GM23338 (cell line): ENCODE results near the gene SNAPC2.

ENCODE experiments used
- EZH2 ChIP-seq: fragments of 200-600 bp; sonication (generic); IDR thresholded peaks from one replicate; pipeline ENCODE4 v1.8.0; 2017; ENCODE audit warnings: antibody characterized with exemption, mild to moderate bottlenecking, low read depth; ENCODE audit not compliant: unreplicated experiment
- EZH2phosphoT487 ChIP-seq: fragments of 200-600 bp; sonication (generic); IDR thresholded peaks from one replicate; pipeline ENCODE4 v1.8.1; 2018; ENCODE audit warnings: antibody characterized with exemption; ENCODE audit not compliant: unreplicated experiment
- JUNB ChIP-seq: IDR thresholded peaks from one replicate; pipeline ENCODE4 v1.6.1; 2016; ENCODE audit warnings: antibody characterized with exemption; ENCODE audit not compliant: unreplicated experiment
- NANOG ChIP-seq: IDR thresholded peaks from 2 replicates; pipeline ENCODE4 v1.6.1; 2016; ENCODE audit warnings: antibody characterized with exemption, borderline replicate concordance
- POLR2AphosphoS5 ChIP-seq: IDR thresholded peaks from 2 replicates; pipeline ENCODE4 v1.6.1; 2016; ENCODE audit warnings: antibody characterized with exemption, low read depth
- STAT1 ChIP-seq: IDR thresholded peaks from one replicate; pipeline ENCODE4 v1.6.1; 2016; ENCODE audit warnings: antibody characterized with exemption; ENCODE audit not compliant: unreplicated experiment
- TF ChIP-seq, protein P1 (sequence below), 2 experiments: fragments of 200-600 bp in 1 of 2; sonication (generic) in 1 of 2; conservative IDR thresholded peaks; 2 replicates each; pipeline versions ENCODE4 v1.5.1 to v1.6.1; 2016 to 2017; ENCODE audit warnings: antibody characterized with exemption in 2 of 2, low read depth in 2 of 2, mild to moderate bottlenecking in 2 of 2, moderate library complexity in 1 of 2
- TF ChIP-seq, protein P2 (sequence below): IDR thresholded peaks from one replicate; pipeline ENCODE4 v1.6.1; 2018; ENCODE audit warnings: antibody characterized with exemption; ENCODE audit not compliant: unreplicated experiment

DNA sequence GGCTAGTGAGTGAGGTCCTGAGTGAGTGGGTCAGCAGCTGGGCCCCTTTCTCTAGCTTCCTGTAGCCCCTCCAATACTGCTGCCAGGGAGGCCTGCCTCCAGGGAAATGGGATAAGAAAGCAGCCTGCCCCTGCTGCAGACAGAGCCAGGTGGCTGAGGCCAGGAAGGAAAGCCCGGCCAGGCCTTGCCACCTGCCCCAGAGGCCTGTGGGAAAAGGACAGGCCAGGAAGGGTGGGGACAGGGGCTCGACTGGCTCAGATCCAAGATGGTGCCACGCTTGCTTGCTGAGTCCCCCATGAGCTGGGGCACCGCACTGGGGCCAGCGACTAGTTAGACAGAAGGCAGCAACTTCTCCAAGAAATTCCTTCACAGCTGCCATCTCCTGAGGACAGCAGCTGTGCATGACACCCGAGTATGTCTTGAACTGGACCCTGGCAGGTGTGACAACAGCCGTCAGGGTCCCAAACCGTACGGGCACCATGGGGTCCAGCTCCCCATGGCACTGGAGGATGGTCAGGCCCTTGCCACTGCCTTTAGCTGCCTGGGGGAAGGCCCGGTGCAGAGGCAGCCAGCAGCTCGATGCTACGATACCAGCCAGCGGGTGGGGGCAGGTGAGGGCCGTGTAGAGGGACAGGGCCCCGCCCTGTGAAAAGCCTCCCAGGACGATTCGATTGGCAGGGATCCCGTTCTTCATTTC lies 40.9 kb upstream of the SNAPC2 start:
- TF ChIP-seq EZH2phosphoT487 (no peak), JUNB (no peak), EZH2 (no peak), POLR2AphosphoS5 (no peak), STAT1 (no peak), NANOG (no peak)
- TF ChIP-seq, protein P1, sequence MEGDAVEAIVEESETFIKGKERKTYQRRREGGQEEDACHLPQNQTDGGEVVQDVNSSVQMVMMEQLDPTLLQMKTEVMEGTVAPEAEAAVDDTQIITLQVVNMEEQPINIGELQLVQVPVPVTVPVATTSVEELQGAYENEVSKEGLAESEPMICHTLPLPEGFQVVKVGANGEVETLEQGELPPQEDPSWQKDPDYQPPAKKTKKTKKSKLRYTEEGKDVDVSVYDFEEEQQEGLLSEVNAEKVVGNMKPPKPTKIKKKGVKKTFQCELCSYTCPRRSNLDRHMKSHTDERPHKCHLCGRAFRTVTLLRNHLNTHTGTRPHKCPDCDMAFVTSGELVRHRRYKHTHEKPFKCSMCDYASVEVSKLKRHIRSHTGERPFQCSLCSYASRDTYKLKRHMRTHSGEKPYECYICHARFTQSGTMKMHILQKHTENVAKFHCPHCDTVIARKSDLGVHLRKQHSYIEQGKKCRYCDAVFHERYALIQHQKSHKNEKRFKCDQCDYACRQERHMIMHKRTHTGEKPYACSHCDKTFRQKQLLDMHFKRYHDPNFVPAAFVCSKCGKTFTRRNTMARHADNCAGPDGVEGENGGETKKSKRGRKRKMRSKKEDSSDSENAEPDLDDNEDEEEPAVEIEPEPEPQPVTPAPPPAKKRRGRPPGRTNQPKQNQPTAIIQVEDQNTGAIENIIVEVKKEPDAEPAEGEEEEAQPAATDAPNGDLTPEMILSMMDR (conservative IDR thresholded peaks at IDR 0.05; ENCODE audit: low read depth in 2 of 2): no peak
- TF ChIP-seq, protein P2, sequence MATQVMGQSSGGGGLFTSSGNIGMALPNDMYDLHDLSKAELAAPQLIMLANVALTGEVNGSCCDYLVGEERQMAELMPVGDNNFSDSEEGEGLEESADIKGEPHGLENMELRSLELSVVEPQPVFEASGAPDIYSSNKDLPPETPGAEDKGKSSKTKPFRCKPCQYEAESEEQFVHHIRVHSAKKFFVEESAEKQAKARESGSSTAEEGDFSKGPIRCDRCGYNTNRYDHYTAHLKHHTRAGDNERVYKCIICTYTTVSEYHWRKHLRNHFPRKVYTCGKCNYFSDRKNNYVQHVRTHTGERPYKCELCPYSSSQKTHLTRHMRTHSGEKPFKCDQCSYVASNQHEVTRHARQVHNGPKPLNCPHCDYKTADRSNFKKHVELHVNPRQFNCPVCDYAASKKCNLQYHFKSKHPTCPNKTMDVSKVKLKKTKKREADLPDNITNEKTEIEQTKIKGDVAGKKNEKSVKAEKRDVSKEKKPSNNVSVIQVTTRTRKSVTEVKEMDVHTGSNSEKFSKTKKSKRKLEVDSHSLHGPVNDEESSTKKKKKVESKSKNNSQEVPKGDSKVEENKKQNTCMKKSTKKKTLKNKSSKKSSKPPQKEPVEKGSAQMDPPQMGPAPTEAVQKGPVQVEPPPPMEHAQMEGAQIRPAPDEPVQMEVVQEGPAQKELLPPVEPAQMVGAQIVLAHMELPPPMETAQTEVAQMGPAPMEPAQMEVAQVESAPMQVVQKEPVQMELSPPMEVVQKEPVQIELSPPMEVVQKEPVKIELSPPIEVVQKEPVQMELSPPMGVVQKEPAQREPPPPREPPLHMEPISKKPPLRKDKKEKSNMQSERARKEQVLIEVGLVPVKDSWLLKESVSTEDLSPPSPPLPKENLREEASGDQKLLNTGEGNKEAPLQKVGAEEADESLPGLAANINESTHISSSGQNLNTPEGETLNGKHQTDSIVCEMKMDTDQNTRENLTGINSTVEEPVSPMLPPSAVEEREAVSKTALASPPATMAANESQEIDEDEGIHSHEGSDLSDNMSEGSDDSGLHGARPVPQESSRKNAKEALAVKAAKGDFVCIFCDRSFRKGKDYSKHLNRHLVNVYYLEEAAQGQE: no peak
